Transverse colon (tissue), 4 donors: ENCODE data around the gene MTHFD2L.

Experiments used
- EP300 ChIP-seq: sonication (generic); formaldehyde crosslinking; IDR thresholded peaks from one replicate; pipeline ENCODE4 v1.6.1; 2017; ENCODE audit warnings: antibody characterized with exemption, low read depth
- POLR2A ChIP-seq: fragments of 450-650 bp; IDR thresholded peaks from one replicate; pipeline ENCODE4 v1.6.1; 2016; ENCODE audit warnings: antibody characterized with exemption, mild to moderate bottlenecking, moderate library complexity
- POLR2AphosphoS5 ChIP-seq, 3 donors: sonication (generic); formaldehyde crosslinking; IDR thresholded peaks; one replicate each; pipeline ENCODE4 v1.6.1; 2016; ENCODE audit warnings: antibody characterized with exemption in 3 of 3
- TF ChIP-seq, protein P1 (sequence below), 5 experiments: fragments of 200-600 bp in 3 of 5; fragments of 450-650 bp in 2 of 5; sonication (generic) in 3 of 5; IDR thresholded peaks; 1 replicate in 2 of 5; 2 replicates in 3 of 5; pipeline ENCODE4 v1.5.1; 2016 to 2017; ENCODE audit warnings: antibody characterized with exemption in 5 of 5, inconsistent platforms in 3 of 5, mild to moderate bottlenecking in 2 of 5, moderate library complexity in 1 of 5

DNA sequence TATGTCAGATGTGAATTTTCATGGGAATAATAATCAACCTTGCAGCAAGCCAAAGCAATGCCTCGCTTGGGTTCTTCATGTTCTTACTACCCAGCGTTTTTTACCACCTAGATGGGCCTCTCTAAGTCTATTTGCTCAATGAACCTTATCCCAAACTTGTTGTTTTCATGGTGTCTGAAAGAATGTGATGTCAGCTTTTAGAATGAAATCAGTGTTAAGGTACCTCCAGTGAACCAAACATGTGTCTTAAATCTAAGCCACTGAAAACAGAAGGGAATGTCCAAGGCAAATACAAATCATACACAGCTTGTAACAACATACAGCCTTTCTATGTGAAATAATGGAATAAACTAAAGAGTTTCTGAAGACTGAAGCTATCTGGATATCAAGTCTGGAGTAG is 157.0 kb downstream of the MTHFD2L start:
- TF ChIP-seq POLR2A (no peak), POLR2AphosphoS5 (IDR thresholded peaks at IDR 0.05) (no peak), EP300 (no peak)
- TF ChIP-seq, protein P1, sequence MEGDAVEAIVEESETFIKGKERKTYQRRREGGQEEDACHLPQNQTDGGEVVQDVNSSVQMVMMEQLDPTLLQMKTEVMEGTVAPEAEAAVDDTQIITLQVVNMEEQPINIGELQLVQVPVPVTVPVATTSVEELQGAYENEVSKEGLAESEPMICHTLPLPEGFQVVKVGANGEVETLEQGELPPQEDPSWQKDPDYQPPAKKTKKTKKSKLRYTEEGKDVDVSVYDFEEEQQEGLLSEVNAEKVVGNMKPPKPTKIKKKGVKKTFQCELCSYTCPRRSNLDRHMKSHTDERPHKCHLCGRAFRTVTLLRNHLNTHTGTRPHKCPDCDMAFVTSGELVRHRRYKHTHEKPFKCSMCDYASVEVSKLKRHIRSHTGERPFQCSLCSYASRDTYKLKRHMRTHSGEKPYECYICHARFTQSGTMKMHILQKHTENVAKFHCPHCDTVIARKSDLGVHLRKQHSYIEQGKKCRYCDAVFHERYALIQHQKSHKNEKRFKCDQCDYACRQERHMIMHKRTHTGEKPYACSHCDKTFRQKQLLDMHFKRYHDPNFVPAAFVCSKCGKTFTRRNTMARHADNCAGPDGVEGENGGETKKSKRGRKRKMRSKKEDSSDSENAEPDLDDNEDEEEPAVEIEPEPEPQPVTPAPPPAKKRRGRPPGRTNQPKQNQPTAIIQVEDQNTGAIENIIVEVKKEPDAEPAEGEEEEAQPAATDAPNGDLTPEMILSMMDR (IDR thresholded peaks at IDR 0.05), result no peak
